Epithelial cell of esophagus (primary cell): Measurements from ENCODE around the gene EPM2A.

Experiments
- DNase-seq: peaks from one replicate; pipeline ENCODE4 v3.0.0; 2010; ENCODE audit warnings: low read depth
- H3K4me3 ChIP-seq: 2 replicates; pipeline ENCODE4 v1.5.1; 2011; ENCODE audit warnings: mild to moderate bottlenecking, low read length, control low read depth
- CTCF ChIP-seq: IDR thresholded peaks from 2 replicates; pipeline ENCODE4 v1.5.1; 2011; ENCODE audit warnings: low read depth, mild to moderate bottlenecking, low read length, control low read depth, inconsistent platforms; ENCODE audit not compliant: insufficient read depth; ENCODE audit errors: missing control alignments

Gene EPM2A

DNA sequence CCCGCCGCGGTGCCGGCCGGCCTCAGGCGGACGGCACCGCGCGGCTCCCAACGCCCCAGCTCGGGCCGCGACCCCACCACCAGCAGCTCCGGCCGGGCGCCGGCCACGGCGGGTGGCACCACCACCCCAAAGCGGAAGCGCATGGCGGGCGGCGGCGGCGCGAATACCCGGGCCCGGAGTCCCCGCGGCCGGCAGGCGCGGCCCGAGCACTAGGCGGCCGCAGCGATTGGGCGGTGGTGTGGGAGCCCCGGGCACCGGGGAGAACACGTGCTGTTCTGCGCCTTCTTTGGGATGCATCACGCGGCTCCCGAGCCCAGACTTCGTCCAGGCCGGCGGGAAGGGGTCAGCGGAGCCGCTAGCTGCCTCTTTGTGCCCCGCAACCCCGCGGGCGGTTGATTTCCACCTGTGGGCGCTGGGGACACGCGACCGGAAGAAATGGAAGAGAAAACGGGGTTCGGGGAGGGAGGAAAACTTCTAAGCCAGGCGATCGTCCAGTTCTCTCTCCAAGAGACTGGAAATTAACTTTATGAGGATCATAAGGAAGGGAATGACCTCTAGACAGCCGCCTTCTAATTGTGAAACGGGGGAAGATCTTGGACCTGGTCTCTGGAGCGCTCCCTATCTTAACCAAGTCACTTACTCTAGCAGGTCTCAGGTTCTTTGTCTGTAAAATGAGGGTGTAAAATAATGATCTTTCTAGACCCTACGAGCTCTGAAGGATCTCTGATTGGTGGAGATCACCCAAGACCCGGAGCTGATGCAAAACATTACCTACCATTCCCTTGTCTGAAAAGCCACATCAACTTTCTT, at the start of gene EPM2A:
Gene EPM2A, minus strand, starts transcription at position 165 of the 810 bp plus-strand sequence. Its CDS starts 22 bp downstream, at position 143.
- TF ChIP-seq CTCF: no peak
- peak within 1 kb of the TSS; percentile 68 for H3K4me3 ChIP-seq
- DNase-seq: peak; percentile 86

- no peak for DNase-seq
- no peak overlapping the region for H3K4me3 ChIP-seq
- no peak for TF ChIP-seq CTCF
Observed at GRCh38 chr6:145784683-145785082, 49.4 kb upstream of the EPM2A start.

DNA sequence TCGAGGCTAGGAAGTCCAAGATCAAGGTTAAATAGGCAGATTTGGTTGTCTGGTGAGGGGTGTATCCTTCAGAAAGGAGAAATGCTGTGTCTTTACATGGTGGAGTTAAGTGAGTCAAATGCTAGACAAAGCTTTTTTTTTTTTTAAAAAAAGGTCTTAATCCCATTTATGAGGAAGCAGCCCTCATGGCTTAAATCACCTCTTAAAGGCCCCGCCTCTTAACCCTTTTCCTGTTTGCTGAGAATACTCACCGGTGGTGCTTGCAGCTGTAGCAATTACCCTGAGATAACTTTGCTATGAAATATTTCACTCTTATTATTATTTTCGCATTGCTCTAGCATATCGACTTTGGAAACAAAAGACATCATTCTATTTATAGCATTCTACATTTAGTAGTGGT, 48.5 kb upstream of the EPM2A start:
- no peak overlapping the region for H3K4me3 ChIP-seq
- no peak for DNase-seq
- no peak for TF ChIP-seq CTCF

DNA sequence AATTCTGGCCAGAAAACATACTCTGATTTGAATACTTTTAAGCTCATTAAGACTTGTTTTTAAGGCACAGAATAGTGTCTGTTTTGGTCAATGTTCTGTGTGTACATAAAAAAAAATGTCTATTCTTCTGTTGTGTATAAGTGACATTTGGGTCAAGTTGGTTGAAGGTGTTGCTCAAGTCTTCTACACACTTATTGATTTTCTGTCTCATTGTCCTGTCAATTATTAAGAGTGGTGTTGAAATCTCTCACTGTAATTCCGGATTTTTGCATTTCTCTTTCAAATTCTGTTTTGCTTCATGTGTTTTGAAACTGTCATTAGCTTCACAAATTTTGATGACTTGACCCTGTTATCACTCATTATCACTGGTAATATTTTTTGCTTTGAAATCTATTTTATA, 37.5 kb upstream of the EPM2A start:
- H3K4me3 ChIP-seq: no peak overlapping the region
- no peak for TF ChIP-seq CTCF
- no peak for DNase-seq

GRCh38 chr6:145765449-145765848, 30.1 kb upstream of the EPM2A start:
- no peak for DNase-seq
- no peak for TF ChIP-seq CTCF
- H3K4me3 ChIP-seq: no peak overlapping the region

DNA sequence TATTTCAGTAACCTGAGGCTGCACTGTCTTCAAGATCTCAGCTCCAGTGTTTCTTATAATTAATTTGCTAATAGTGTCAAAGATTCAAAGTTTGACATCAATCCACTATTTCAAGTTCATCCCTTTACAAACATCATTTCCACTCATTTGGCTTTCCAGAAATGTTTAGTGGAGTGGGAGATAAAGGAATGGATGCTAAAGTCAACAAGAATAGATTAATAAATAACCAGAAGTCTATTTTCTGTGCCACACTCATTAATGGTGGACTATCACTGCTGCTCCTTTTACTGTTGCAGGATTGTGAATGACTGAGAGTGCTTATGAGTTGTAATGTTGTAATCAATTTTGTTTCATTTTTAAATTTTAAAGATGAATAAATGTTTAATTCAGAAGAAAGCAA, 28.4 kb upstream of the EPM2A start:
- no peak for DNase-seq
- no peak for TF ChIP-seq CTCF
- no peak overlapping the region for H3K4me3 ChIP-seq

- DNase-seq: no peak
- no peak for TF ChIP-seq CTCF
Observed at GRCh38 chr6:145761584-145761983, 26.3 kb upstream of the EPM2A start.

More at GRCh38 chr6:145761584-145761983, 26.3 kb upstream of the EPM2A start:
- H3K4me3 ChIP-seq: no peak overlapping the region
